Activated naive CD4-positive, alpha-beta T cell treated with Interleukin-2 at 50 U/mL for 16 hours (primary cell): ENCODE results near the gene CCM2.
"Not testable (repeated sequence)": the region's sequence is repeated elsewhere in the genome, so short reads cannot be mapped to it uniquely, and the experiment has no call there.

ENCODE experiments used
- DNase-seq: peaks from one replicate; pipeline ENCODE4 v3.0.0-alpha.2; 2020

Gene CCM2

DNA sequence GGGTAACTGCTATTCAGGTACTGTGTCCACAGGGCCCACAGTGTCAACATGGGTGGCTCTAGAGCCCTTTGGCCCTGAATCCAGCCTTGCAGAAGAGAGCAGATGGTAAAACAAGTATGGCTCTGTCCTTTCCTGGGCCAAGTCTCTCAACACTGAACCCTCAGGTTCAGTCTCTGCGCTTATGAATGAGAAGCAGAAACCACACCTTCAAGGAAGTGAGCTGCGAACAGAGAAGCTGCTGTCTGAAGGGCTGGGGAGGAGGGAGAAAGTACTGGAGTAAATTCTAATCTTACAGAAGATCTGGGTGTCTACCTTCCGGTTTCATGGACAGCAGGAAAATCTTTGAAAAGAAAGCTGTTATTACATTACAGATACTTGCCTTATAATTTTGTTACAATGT lies 107.4 kb downstream of the CCM2 start:
- DNase-seq: no peak

- DNase-seq: no peak
Observed at GRCh38 chr7:45108863-45109262, 108.9 kb downstream of the CCM2 start.

DNA sequence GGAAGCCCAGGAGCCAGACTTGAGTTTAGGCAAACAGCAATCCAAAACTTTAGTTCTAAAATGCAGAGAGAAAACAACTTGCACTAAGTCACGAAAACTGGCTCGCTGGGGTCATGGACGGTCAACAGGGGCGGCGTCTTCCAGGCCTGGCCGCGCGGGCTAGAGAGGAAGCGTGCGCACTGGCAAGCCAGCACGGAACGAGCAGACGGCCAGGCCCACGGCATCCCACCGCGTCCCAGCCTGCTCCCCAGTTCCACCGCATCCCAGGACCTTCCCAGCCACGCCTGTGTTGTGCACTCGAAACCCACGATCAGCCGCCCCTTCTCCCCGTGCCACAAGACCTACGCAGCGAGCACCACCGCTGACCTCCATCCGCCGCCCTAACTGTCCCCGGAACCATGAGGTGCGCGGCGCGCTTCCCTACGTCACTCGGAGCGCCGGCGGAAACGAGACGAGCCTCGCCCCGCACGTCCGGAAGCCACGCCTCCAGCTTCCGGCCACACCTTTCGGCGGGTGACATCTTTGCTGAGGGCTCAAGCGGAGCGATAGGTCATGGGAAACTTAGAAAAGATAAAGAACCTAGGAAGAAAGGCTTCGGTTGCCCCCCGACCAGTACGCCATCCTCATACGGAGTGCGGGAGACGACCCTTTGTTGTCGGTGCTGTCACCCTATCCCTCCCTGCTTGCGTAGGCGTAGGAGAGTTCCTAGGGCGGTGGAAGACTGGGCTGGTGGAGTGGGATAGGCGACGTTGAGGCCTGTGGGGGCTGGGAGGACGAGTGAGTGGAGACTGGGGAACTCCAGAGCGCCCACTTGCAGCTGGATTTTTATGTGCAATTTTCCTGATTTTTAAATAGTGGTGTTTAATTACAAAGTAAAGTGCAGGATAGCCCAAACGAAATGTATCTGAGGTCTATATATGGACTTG lies 111.6 kb downstream of the CCM2 start, which contains the start of gene TBRG4:
TSS of gene TBRG4 (minus strand) at position 400 of the 926 bp plus-strand sequence. CDS start 2,460 bp downstream, outside the sequence.
- DNase-seq: peak; percentile 96

- DNase-seq: no peak
Observed at GRCh38 chr7:45112648-45113047, 112.6 kb downstream of the CCM2 start.

GRCh38 chr7:45114257-45114656 lies 114.3 kb downstream of the CCM2 start:
- DNase-seq: not testable (repeated sequence)

- no peak for DNase-seq
Observed at GRCh38 chr7:45114926-45115325, 114.9 kb downstream of the CCM2 start.

DNA sequence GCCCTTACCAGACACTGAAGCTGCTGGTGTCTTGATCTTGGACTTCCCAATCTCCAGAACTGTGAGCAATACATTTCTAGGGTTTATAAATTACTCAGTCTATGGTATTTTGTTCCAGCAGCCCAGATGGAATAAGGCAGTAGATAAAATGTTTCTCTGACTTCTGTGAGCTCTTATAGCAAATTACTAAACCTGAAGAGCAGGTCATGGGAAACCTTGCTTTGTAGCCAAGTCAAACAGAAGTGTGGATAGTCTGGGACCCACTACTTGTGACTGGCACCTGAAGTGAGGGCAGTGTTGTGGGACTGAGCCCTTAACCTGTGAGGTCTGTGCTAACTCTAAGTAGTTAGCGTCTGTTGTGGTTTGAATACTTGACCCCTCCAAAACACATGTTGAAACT lies 116.0 kb downstream of the CCM2 start:
- DNase-seq: no peak

- DNase-seq: no peak
Observed at GRCh38 chr7:45117582-45117981, 117.6 kb downstream of the CCM2 start.

DNA sequence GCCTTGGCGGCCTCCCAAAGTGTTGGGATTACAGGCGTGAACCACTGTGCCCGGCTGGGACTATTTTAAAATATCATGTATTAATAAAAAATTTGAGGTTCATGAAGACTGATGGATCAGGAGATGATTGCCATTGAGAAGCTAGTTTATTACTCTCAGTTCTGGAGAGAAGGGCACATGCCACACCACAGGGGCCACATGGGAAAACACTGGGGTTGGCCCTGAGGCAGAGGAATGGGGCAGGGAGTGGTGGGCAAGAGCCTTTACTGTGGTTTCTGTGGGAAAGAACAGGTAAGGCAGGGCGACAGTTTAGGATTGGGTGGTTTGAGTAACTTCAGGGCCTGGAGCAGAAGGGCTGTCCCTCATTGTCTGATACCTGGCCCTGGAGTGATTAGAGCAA lies 118.3 kb downstream of the CCM2 start:
- no peak for DNase-seq

- DNase-seq: no peak
Observed at GRCh38 chr7:45118889-45119331, 118.9 kb downstream of the CCM2 start.

DNA sequence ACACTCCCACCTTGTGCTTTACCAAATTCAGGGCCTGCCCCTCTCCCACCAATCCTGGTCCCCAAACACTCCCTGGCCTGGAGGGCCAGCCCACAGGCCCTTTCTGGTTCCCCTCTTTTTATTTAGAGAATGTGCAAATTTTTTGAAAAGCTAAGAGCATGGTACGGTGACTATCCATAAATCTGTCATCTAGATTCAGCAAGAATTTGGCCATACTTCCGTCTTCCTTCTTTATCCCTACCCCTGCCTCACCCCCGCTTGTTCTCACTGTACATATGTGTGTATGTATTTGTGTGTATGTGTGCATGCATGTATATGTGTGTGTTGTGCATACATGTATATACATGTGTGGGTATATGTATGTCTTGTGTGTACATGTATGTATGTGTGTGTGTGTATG lies 119.5 kb downstream of the CCM2 start:
- DNase-seq: no peak

GRCh38 chr7:45122975-45123860 lies 123.2 kb downstream of the CCM2 start:
- DNase-seq: no peak

- no peak for DNase-seq
Observed at GRCh38 chr7:45123913-45124710, 124.1 kb downstream of the CCM2 start.

GRCh38 chr7:45125193-45125904 lies 125.3 kb downstream of the CCM2 start:
- no peak for DNase-seq
